Uterus (tissue), 4 donors: ENCODE measurements around the gene COA8. TPM values are rescaled to one million over a fixed set of nuclear protein-coding genes. Genes with fewer than 3 reads are reported as not detected.

Experiments
- DNase-seq, 2 donors: peaks; one replicate each; pipeline ENCODE4 v3.0.0-alpha.2; 2019 to 2020
- H3K27ac ChIP-seq, 2 donors: fragments of 200-600 bp; sonication (generic); 1 replicate in 1 of 2; 2 replicates in 1 of 2; pipeline ENCODE4 v1.5.1; 2016 to 2018
- H3K27me3 ChIP-seq, 2 donors: fragments of 200-600 bp; sonication (generic); one replicate each; pipeline ENCODE4 v1.5.1; 2018 to 2019; ENCODE audit warnings: control low read depth in 1 of 2
- H3K36me3 ChIP-seq, 2 donors: fragments of 200-600 bp; sonication (generic); one replicate each; pipeline ENCODE4 v1.5.1; 2019; ENCODE audit warnings: control low read depth in 1 of 2
- H3K4me1 ChIP-seq, 2 donors: fragments of 200-600 bp; sonication (generic); one replicate each; pipeline ENCODE4 v1.5.1; 2018 to 2019; ENCODE audit warnings: control low read depth in 1 of 2
- H3K4me3 ChIP-seq, 2 donors: fragments of 200-600 bp; sonication (generic); 1 replicate in 1 of 2; 2 replicates in 1 of 2; pipeline ENCODE4 v1.5.1; 2018 to 2019; ENCODE audit warnings: mild to moderate bottlenecking in 1 of 2
- H3K9me3 ChIP-seq, 2 donors: fragments of 200-600 bp; sonication (generic); one replicate each; pipeline ENCODE4 v1.5.1; 2019; ENCODE audit warnings: control low read depth in 1 of 2
- POLR2A ChIP-seq, 2 donors: fragments of 450-650 bp; IDR thresholded peaks; one replicate each; pipeline ENCODE4 v1.6.1; 2016; ENCODE audit warnings: antibody characterized with exemption in 2 of 2, mild to moderate bottlenecking in 1 of 2, moderate library complexity in 1 of 2
- intact Hi-C: fragments of 100-400 bp; cut with DNase I; formaldehyde crosslinking; loops from one replicate; pipeline ENCODE4 v1.15.1; 2023; ENCODE audit warnings: low total_unique reads
- total RNA-seq, 4 donors: library from RNA; depleted of rRNA in 3 of 4; stranded (reverse); fragments of >200 nt in 3 of 4; gene quantifications; one replicate each; pipeline versions ENCODE4 v1.1.0 to v1.2.4, GENCODE V29; 2014 to 2023
- TF ChIP-seq, protein P1 (sequence below), 4 experiments: fragments of 200-600 bp in 2 of 4; fragments of 450-650 bp in 2 of 4; sonication (generic) in 2 of 4; IDR thresholded peaks; one replicate each; pipeline ENCODE4 v1.5.1; 2016 to 2019; ENCODE audit warnings: antibody characterized with exemption in 4 of 4, mild to moderate bottlenecking in 2 of 4, moderate library complexity in 1 of 4
- donor health status: DM: yes; HTN: yes; CAD: no.

Gene COA8
- total RNA-seq, 4 donors from 2014 or later: 26.9 to 51.5 (median 31.6) TPM; not detected in 1

DNA sequence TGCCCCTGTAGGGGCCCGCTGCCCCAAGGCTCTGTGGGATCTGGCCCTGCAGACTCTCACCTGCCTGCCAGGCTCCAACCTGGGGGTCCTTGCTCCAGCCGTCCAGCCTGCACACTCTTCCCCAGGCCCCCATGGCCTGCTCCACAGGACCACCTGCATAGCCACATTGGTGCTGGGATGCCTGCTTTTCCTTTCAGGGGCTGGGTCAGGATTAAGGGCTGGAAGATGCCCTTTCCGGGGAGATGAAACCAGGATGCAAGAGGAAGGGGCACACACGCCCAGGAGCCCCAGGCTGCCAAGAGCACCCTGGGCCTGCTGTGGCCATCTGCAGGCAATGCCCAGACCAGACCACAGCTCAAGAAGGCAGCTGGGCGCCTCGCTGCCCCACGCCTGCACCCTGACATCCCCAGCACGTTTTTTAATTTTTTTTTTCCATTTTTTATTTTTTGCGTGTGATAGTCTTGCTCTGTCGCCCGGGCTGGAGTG lies 15.3 kb upstream of the COA8 start:
- DNase-seq: no peak
- H3K4me1 ChIP-seq: peaks cover 19 to 36% of the 10 kb centered on the region in 2 donors
- no peak overlapping the region for H3K4me3 ChIP-seq
- no peak overlapping the region for H3K27ac ChIP-seq
- intact Hi-C loops: loop anchor here (5.0 kb wide), 1 partner anchor 45 kb away; no protein-coding TSS in a partner anchor
- H3K9me3 ChIP-seq: no peaks in the 10 kb centered on the region
- H3K36me3 ChIP-seq: no peaks in the 10 kb centered on the region
- H3K27me3 ChIP-seq: no peaks in the 10 kb centered on the region
- TF ChIP-seq, protein P1, sequence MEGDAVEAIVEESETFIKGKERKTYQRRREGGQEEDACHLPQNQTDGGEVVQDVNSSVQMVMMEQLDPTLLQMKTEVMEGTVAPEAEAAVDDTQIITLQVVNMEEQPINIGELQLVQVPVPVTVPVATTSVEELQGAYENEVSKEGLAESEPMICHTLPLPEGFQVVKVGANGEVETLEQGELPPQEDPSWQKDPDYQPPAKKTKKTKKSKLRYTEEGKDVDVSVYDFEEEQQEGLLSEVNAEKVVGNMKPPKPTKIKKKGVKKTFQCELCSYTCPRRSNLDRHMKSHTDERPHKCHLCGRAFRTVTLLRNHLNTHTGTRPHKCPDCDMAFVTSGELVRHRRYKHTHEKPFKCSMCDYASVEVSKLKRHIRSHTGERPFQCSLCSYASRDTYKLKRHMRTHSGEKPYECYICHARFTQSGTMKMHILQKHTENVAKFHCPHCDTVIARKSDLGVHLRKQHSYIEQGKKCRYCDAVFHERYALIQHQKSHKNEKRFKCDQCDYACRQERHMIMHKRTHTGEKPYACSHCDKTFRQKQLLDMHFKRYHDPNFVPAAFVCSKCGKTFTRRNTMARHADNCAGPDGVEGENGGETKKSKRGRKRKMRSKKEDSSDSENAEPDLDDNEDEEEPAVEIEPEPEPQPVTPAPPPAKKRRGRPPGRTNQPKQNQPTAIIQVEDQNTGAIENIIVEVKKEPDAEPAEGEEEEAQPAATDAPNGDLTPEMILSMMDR (IDR thresholded peaks at IDR 0.05): no peak
- no peak for TF ChIP-seq POLR2A (IDR thresholded peaks at IDR 0.05)

DNA sequence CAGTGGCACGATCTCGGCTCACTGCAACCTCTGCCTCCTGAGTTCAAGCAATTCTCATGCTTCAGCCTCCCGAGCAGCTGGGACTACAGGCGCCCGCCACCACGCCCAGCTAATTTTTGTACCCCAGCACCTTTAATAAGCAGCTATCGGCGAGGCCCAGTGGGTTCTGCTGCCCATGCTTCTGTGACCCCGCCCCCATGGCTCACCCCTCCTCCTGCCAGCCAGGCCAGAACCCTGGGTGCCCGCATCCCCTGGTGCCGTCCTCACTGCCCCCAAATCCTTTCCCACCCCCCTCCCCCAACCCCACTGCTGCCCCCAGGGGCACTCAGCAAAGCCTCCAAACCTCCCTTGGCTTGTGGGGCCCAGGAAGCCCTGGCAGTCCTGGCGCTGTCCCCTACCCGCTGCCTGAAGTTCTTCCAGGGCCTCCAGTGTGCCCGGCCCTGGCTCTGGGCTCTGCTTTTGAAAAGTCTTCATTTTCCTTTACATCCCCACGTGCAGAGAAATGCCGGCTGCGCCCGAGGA lies 14.8 kb upstream of the COA8 start:
- Histone ChIP-seq H3K4me3 (no peak overlapping the region), H3K4me1 (peaks cover 19 to 31% of the 10 kb centered on the region in 2 donors), H3K27me3 (no peaks in the 10 kb centered on the region), H3K36me3 (no peaks in the 10 kb centered on the region), H3K9me3 (no peaks in the 10 kb centered on the region), H3K27ac (no peak overlapping the region)
- no peak for DNase-seq
- intact Hi-C loops: loop anchor here (5.0 kb wide), 1 partner anchor 46 kb away; no protein-coding TSS in a partner anchor
- TF ChIP-seq POLR2A (IDR thresholded peaks at IDR 0.05): no peak
- TF ChIP-seq, protein P1 (IDR thresholded peaks at IDR 0.05): no peak

DNA sequence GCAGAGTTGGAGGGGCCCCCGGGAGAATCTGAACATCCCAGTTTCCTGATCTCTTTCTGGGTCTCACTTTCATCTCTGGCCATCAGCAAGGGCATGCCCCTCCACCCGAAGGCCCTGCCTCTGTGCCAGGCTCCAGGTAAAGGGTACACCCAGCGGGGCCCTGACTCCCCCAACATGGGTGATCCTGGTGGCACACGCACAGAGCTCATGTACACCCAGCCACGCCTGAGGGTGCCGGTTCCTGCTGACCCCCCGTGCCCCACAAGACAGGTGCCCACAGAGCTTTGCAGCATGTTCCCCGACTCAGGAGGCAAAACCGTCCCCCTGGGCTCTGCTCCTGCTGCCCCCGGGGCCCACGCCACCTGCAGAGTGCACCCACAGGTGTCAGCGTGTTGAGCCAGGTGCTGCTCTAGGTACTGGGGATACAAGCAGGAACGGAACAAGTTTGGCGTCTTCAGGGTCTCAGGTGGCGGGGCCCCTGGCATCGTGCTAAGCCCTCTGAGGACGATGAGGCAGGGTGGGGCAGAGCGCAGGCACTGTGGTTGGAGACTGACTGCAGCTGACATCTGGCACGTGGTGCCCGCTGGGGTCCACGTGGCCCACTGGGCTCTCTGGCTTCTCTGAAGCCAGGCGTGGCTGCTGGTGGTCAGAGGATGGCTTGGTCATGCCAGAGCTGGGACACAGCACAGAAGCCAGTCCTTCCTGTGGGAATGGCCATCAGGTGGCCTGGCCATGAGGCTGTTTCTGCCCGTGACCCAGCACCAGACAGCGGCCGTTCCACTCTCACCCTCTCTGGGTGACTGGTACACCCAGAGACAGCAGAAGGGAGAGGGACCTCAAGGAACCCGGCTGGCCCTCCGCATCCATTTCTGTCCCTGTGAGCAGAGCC lies 14.1 kb upstream of the COA8 start:
- Histone ChIP-seq H3K27ac (no peak overlapping the region), H3K36me3 (no peaks in the 10 kb centered on the region), H3K9me3 (no peaks in the 10 kb centered on the region), H3K27me3 (no peaks in the 10 kb centered on the region), H3K4me3 (no peak overlapping the region), H3K4me1 (peaks cover 17 to 24% of the 10 kb centered on the region in 2 donors)
- intact Hi-C loops: loop anchor here (5.0 kb wide), 1 partner anchor 46 kb away; no protein-coding TSS in a partner anchor
- no peak for DNase-seq
- TF ChIP-seq, protein P1 (IDR thresholded peaks at IDR 0.05): no peak
- no peak for TF ChIP-seq POLR2A (IDR thresholded peaks at IDR 0.05)

DNA sequence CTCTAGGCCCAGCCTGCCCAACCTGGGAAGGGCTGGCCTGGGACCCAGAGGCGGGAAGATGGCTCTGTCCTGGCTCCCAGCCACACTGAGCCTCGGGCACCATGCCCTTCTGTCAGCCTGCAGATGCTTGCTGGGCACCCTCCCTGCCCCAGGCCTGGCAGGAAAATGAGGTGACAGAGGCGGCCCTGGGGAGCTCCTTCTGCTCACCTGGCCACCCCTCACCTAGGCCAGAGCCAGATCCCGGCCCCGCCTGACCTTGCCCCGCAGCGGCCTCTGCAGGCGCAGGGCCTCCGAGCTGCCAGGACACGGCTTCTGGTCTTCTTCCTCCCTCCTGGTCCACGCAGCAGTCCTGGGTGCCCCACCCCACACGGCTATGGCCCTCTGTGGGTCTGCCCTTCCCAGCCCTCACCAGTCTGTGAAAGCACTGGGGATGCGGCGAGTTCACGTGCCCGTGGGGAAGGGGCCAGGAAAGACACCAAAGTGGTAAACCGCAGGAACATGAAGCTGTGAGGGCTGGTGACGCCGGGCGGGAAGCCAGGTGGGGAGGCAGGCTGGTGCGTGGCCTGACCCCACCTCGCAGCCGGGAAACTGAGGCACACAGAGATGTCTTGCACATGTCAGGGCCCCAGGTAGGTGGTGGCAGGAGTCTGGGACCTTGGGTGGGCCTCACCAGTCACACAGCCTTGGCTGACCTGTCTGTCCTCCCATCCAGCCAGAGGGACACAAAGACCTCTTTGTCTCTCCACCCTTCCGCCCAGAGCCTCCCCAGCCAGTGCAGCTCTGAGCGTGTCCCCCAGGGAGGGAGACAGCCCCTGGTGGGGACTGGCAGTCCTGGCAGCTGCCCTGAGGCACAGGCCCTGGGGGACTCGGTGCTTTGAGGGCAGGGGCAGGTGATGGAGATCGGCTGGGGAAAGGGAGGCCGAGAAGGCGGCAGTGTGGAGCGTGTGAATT lies 13.1 kb upstream of the COA8 start:
- TF ChIP-seq, protein P1 (IDR thresholded peaks at IDR 0.05): no peak
- no peak for TF ChIP-seq POLR2A (IDR thresholded peaks at IDR 0.05)
- H3K36me3 ChIP-seq: no peaks in the 10 kb centered on the region
- peak; percentile 24 to 30 for DNase-seq
- intact Hi-C loops: loop anchor here (5.0 kb wide), 1 partner anchor 47 kb away; no protein-coding TSS in a partner anchor
- H3K9me3 ChIP-seq: no peaks in the 10 kb centered on the region
- H3K27ac ChIP-seq: peak overlapping the region; percentile 71 to 86
- H3K4me3 ChIP-seq: no peak overlapping the region
- H3K4me1 ChIP-seq: peaks cover 8 to 15% of the 10 kb centered on the region in 2 donors
- no peaks in the 10 kb centered on the region for H3K27me3 ChIP-seq
